Lung (tissue), 12 donors: ENCODE results near the gene PALLD. TPM values are rescaled to one million over a fixed set of nuclear protein-coding genes. Genes with fewer than 3 reads are reported as not detected.

Experiments used
- ATAC-seq: fragments of 200-7000 bp; cut with Tn5 transposase; one replicate; pipeline ENCODE4 v1.9.1; 2020; ENCODE audit warnings: moderate number of reproducible peaks; ENCODE audit not compliant: insufficient read depth, low FRiP score
- DNase-seq, 3 donors: peaks; one replicate each; pipeline ENCODE4 v3.0.0-alpha.2; 2013 to 2017
- H3K27ac ChIP-seq, 2 donors: one replicate each; pipeline ENCODE4 v1.5.1; 2013; ENCODE audit warnings: mild to moderate bottlenecking in 2 of 2, moderate library complexity in 2 of 2, control low read depth in 1 of 2, inconsistent platforms in 1 of 2, low read depth in 1 of 2, low read length in 1 of 2
- H3K27me3 ChIP-seq, 3 donors: one replicate each; pipeline ENCODE4 v1.5.1; 2013; ENCODE audit warnings: low read length in 2 of 3; ENCODE audit not compliant: control insufficient read depth in 3 of 3, insufficient read depth in 3 of 3
- H3K36me3 ChIP-seq, 4 donors: one replicate each; pipeline ENCODE4 v1.5.1; 2013; ENCODE audit warnings: low read length in 4 of 4, mild to moderate bottlenecking in 1 of 4, moderate library complexity in 1 of 4; ENCODE audit not compliant: control insufficient read depth in 4 of 4, insufficient read depth in 4 of 4
- H3K4me1 ChIP-seq, 5 donors: one replicate each; pipeline ENCODE4 v1.5.1; 2013; ENCODE audit warnings: low read length in 5 of 5, mild to moderate bottlenecking in 2 of 5, moderate library complexity in 1 of 5; ENCODE audit not compliant: control insufficient read depth in 5 of 5, insufficient read depth in 5 of 5
- H3K4me3 ChIP-seq: one replicate; pipeline ENCODE4 v1.5.1; 2013; ENCODE audit warnings: mild to moderate bottlenecking, control low read depth, moderate library complexity
- H3K9ac ChIP-seq, 2 donors: one replicate each; pipeline ENCODE4 v1.5.1; 2013; ENCODE audit warnings: low read length in 2 of 2, control low read depth in 1 of 2; ENCODE audit not compliant: insufficient read depth in 1 of 2
- H3K9me3 ChIP-seq, 4 donors: one replicate each; pipeline ENCODE4 v1.5.1; 2013; ENCODE audit warnings: low read length in 3 of 4, mild to moderate bottlenecking in 1 of 4, moderate library complexity in 1 of 4; ENCODE audit not compliant: control insufficient read depth in 4 of 4, insufficient read depth in 3 of 4
- CTCF ChIP-seq: IDR thresholded peaks from 2 replicates; pipeline ENCODE4 v1.5.1; 2012; ENCODE audit warnings: mild to moderate bottlenecking; ENCODE audit errors: control extremely low read depth, extremely low read depth
- WGBS, 2 donors: extraction: QIAGEN DNeasy Blood & Tissue Kit; methylation state at CpG; one replicate each; pipeline ENCODE4 v1.1.7; 2013; 5-methylcytosine and 5-hydroxymethylcytosine counted together
- polyA plus RNA-seq, 2 donors: library from polyadenylated mRNA; stranded (reverse); fragments of 200-250 nt; gene quantifications; one replicate each; pipeline ENCODE4 v1.2.1, GENCODE V29; 2013
- total RNA-seq, 2 donors: library from RNA; depleted of rRNA in 1 of 2; stranded (reverse); fragments of >200 nt in 1 of 2; gene quantifications; one replicate each; pipeline ENCODE4 v1.2.1, GENCODE V29; 2014 to 2021
- donor health status: control.
- donor health status: control.
- donor health status: Bipolar disorder and iron deficiency.
- donor health status: healthy.
- donor health status: DM: yes; HTN: yes; CAD: no.

The PALLD gene
- total and polyA plus RNA-seq, 4 donors, result 20.7 to 139 (median 63.0) TPM

DNA sequence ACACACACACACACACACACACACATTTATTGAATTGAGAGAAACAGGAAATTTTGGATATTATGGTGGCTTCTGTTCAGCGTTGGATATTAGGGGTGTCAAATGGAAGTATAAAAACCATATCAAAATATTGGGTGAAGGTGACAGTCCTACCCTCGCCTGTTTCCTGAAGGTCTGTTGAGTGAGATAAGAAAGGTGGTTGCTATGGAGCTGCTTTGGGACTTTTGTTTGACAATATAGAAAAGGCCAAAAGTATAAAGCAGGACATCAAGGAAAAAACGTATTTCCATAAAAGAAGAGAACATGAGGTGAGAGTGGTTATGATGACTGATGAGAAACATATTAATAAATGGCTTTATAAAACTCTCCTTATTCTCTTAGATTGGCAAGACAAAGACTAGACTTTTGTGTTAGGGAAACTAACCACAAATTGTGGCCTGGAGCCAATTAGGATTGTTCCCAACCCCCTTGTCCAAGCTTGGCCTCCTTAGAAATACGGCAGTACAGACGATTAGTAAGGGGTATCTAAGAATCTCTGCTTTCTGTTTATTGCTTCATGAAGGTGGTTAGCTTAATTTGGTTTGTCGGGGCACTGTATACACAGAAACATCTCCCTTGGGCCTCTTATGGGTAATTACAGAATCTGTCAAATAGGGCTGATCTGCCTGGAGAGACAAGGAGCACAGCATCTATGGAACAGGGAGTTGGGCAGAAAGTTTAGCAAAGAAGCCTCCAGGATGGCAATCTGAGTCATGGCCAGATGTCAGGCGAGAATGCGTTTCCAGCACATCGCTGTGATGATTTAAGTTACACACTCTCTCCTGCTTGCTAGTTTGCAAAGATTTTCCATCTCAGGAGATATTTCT is 315.2 kb downstream of the PALLD start:
- Histone ChIP-seq H3K9me3 (no peaks in the 10 kb centered on the region), H3K4me1 (peaks cover 0 to 21% (median 2%) of the 10 kb centered on the region in 5 donors), H3K27me3 (no peaks in the 10 kb centered on the region), H3K9ac (no peak overlapping the region), H3K36me3 (no peaks in the 10 kb centered on the region), H3K4me3 (no peak overlapping the region), H3K27ac (peak overlapping the region; percentile 33 to 73)
- 70 to 74% methylated on average over 9 of the region's 9 CpGs for whole genome bisulfite sequencing, 2 donors
- peak in 1 of 3 donors; percentile 60 for DNase-seq
- no peak for TF ChIP-seq CTCF
- ATAC-seq, result no peak

DNA sequence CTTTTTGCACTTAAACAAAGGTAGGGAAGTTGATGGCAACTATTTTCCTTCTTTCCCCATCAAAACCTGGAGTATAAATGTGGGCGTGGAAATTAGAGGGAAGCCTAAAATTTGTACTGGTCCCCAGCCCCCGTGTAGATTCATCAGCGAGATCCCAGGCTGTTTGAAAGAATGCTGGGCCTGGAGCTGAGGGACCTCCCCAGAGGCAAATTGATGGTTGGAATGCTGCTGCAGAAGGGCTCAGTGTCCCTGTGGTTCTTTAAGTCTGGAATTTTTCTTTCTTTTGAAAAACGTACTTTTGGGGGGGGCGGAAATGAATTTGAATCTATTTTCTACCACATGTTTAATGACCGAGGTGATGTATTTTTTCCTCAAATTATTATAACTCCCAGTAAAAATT is 316.0 kb downstream of the PALLD start:
- peaks cover 0 to 29% (median 7%) of the 10 kb centered on the region in 5 donors for H3K4me1 ChIP-seq
- no peak for TF ChIP-seq CTCF
- no peaks in the 10 kb centered on the region for H3K9me3 ChIP-seq
- no peaks in the 10 kb centered on the region for H3K27me3 ChIP-seq
- H3K4me3 ChIP-seq, result no peak overlapping the region
- no peak for ATAC-seq
- 88 to 92% methylated on average over 6 of the region's 6 CpGs for WGBS, 2 donors
- no peak overlapping the region for H3K9ac ChIP-seq
- peak overlapping the region in 1 of 2 donors; percentile 17 for H3K27ac ChIP-seq
- no peak for DNase-seq
- H3K36me3 ChIP-seq, result no peaks in the 10 kb centered on the region

DNA sequence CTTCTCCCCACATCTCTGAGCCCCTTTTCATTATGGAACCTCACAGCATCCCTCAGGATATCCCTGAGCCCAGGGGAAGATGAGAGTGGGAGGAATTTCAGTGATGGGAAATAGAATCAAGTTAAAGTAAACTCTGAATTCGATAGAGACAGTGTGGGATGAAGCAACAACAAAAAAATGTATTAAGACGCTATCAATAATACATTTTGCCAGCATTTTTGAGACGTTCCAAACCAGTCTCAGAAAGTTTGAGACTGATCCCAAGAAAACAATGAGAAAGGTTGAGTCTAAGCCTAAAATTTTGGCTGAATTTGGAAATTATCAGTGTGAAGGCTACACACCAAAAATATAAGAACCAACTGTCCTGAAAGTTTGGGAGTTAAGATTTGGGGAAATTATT is 317.0 kb downstream of the PALLD start:
- 74 to 79% methylated on average over 3 of the region's 3 CpGs for WGBS, 2 donors

More for the DNA sequence above, 317.0 kb downstream of the PALLD start:
- H3K27ac ChIP-seq, result peak overlapping the region in 1 of 2 donors; percentile 5
- no peaks in the 10 kb centered on the region for H3K9me3 ChIP-seq
- no peaks in the 10 kb centered on the region for H3K27me3 ChIP-seq
- TF ChIP-seq CTCF, result no peak
- no peak overlapping the region for H3K4me3 ChIP-seq
- no peaks in the 10 kb centered on the region for H3K36me3 ChIP-seq
- DNase-seq (no peak), ATAC-seq (no peak)
- H3K4me1 ChIP-seq, result peaks cover 0 to 32% (median 8%) of the 10 kb centered on the region in 5 donors
- no peak overlapping the region for H3K9ac ChIP-seq
